Nephron (organoid): ENCODE results near the gene GPM6B.

Source experiments
- H3K27ac Mint-ChIP-seq, 3 experiments: 2 replicates each; pipeline ENCODE4 v1.8.0; 2020; ENCODE audit warnings: mixed read lengths in 3 of 3, mild to moderate bottlenecking in 2 of 3, moderate library complexity in 1 of 3
- H3K27me3 Mint-ChIP-seq: 2 replicates; pipeline ENCODE4 v1.8.0; 2021; ENCODE audit warnings: low read depth, mild to moderate bottlenecking, moderate library complexity, mixed read lengths
- H3K36me3 Mint-ChIP-seq: 2 replicates; pipeline ENCODE4 v1.8.0; 2020; ENCODE audit warnings: low read depth, mixed read lengths
- H3K4me1 Mint-ChIP-seq: 2 replicates; pipeline ENCODE4 v1.8.0; 2020; ENCODE audit warnings: mixed read lengths
- H3K4me3 Mint-ChIP-seq, 3 experiments: 2 replicates each; pipeline ENCODE4 v1.8.0; 2020; ENCODE audit warnings: mild to moderate bottlenecking in 3 of 3, mixed read lengths in 3 of 3, moderate library complexity in 2 of 3
- H3K9me3 Mint-ChIP-seq: 2 replicates; pipeline ENCODE4 v1.8.0; 2020; ENCODE audit warnings: mixed read lengths
- CTCF ChIP-seq, 3 experiments: fragments of 200-600 bp; sonication (generic); IDR thresholded peaks; one replicate each; pipeline ENCODE4 v1.5.0; 2021; ENCODE audit warnings: antibody characterized with exemption in 3 of 3; ENCODE audit not compliant: unreplicated experiment in 3 of 3

GPM6B gene

GRCh38 chrX:13816176-13816575 lies 717 bp downstream of the GPM6B start:
- H3K27me3 Mint-ChIP-seq, result peaks cover 4% of the 10 kb centered on the region
- H3K36me3 Mint-ChIP-seq, result no peaks in the 10 kb centered on the region
- H3K9me3 Mint-ChIP-seq, result peaks cover 9% of the 10 kb centered on the region
- no peaks in the 10 kb centered on the region for H3K4me1 Mint-ChIP-seq
- H3K27ac Mint-ChIP-seq, result no peak overlapping the region
- no peak for TF ChIP-seq CTCF (IDR thresholded peaks at IDR 0.05; ENCODE audit: unreplicated experiment in 3 of 3)
- peak overlapping the region in 1 of 3 experiments; percentile 48 for H3K4me3 Mint-ChIP-seq

GRCh38 chrX:13815664-13816063 lies 1.2 kb downstream of the GPM6B start:
- no peaks in the 10 kb centered on the region for H3K4me1 Mint-ChIP-seq
- H3K4me3 Mint-ChIP-seq, result peak overlapping the region in 1 of 3 experiments; percentile 48
- H3K27ac Mint-ChIP-seq, result no peak overlapping the region
- TF ChIP-seq CTCF (IDR thresholded peaks at IDR 0.05; ENCODE audit: unreplicated experiment in 3 of 3), result no peak
- H3K36me3 Mint-ChIP-seq, result no peaks in the 10 kb centered on the region
- peaks cover 4% of the 10 kb centered on the region for H3K27me3 Mint-ChIP-seq
- H3K9me3 Mint-ChIP-seq, result peaks cover 7% of the 10 kb centered on the region

- no peaks in the 10 kb centered on the region for H3K36me3 Mint-ChIP-seq
- TF ChIP-seq CTCF (IDR thresholded peaks at IDR 0.05; ENCODE audit: unreplicated experiment in 3 of 3), result no peak
- no peak overlapping the region for H3K4me3 Mint-ChIP-seq
- no peaks in the 10 kb centered on the region for H3K27me3 Mint-ChIP-seq
- peaks cover 4% of the 10 kb centered on the region for H3K9me3 Mint-ChIP-seq
- no peak overlapping the region for H3K27ac Mint-ChIP-seq
- H3K4me1 Mint-ChIP-seq, result no peaks in the 10 kb centered on the region
Observed at GRCh38 chrX:13808865-13809264, 8.0 kb downstream of the GPM6B start.

GRCh38 chrX:13808293-13808692 lies 8.6 kb downstream of the GPM6B start:
- Mint-ChIP-seq H3K4me1 (no peaks in the 10 kb centered on the region), H3K27ac (no peak overlapping the region), H3K9me3 (peaks cover 6% of the 10 kb centered on the region), H3K36me3 (no peaks in the 10 kb centered on the region), H3K4me3 (no peak overlapping the region), H3K27me3 (peaks cover 5% of the 10 kb centered on the region)
- no peak for TF ChIP-seq CTCF (IDR thresholded peaks at IDR 0.05; ENCODE audit: unreplicated experiment in 3 of 3)

GRCh38 chrX:13805241-13805640 lies 11.7 kb downstream of the GPM6B start:
- Mint-ChIP-seq H3K9me3 (peaks cover 2% of the 10 kb centered on the region), H3K27me3 (peaks cover 11% of the 10 kb centered on the region), H3K27ac (no peak overlapping the region), H3K4me1 (no peaks in the 10 kb centered on the region), H3K4me3 (no peak overlapping the region), H3K36me3 (no peaks in the 10 kb centered on the region)
- no peak for TF ChIP-seq CTCF (IDR thresholded peaks at IDR 0.05; ENCODE audit: unreplicated experiment in 3 of 3)

GRCh38 chrX:13803116-13803515 lies 13.8 kb downstream of the GPM6B start:
- H3K36me3 Mint-ChIP-seq, result no peaks in the 10 kb centered on the region
- no peak overlapping the region for H3K4me3 Mint-ChIP-seq
- H3K9me3 Mint-ChIP-seq, result peaks cover 5% of the 10 kb centered on the region
- H3K4me1 Mint-ChIP-seq, result no peaks in the 10 kb centered on the region
- TF ChIP-seq CTCF (IDR thresholded peaks at IDR 0.05; ENCODE audit: unreplicated experiment in 3 of 3), result no peak
- no peak overlapping the region for H3K27ac Mint-ChIP-seq
- peaks cover 11% of the 10 kb centered on the region for H3K27me3 Mint-ChIP-seq
